GM23338 (cell line): ENCODE data around the gene PALLD. TPM values are rescaled to one million over a fixed set of nuclear protein-coding genes. Genes with fewer than 3 reads are reported as not detected.

Experiments used
- ATAC-seq: fragments of 200-7000 bp; cut with Tn5 transposase; 3 replicates; pipeline ENCODE4 v1.9.1; 2020
- DNase-seq: peaks from one replicate; pipeline ENCODE4 v3.0.0-alpha.2; 2015; ENCODE audit warnings: low spot score
- H2AFZ ChIP-seq: fragments of 200-600 bp; sonication (generic); 2 replicates; pipeline ENCODE4 v1.8.0; 2016; ENCODE audit warnings: antibody characterized with exemption, mild to moderate bottlenecking, moderate library complexity
- H3F3A ChIP-seq: fragments of 200-600 bp; sonication (generic); replicated peaks from 2 replicates; pipeline ENCODE4 v1.8.0; 2017; ENCODE audit warnings: antibody characterized with exemption, mixed run types, low read depth
- H3K27ac ChIP-seq: fragments of 200-600 bp; sonication (generic); 2 replicates; pipeline ENCODE4 v1.6.1; 2016; ENCODE audit warnings: low read depth
- H3K27me3 ChIP-seq: fragments of 200-600 bp; sonication (generic); 2 replicates; pipeline ENCODE4 v1.8.0; 2016; ENCODE audit warnings: mild to moderate bottlenecking, mixed run types, moderate library complexity; ENCODE audit not compliant: insufficient read depth
- H3K36me3 ChIP-seq: fragments of 200-600 bp; sonication (generic); 2 replicates; pipeline ENCODE4 v1.8.0; 2016; ENCODE audit warnings: mild to moderate bottlenecking; ENCODE audit not compliant: insufficient read depth
- H3K4me1 ChIP-seq: fragments of 200-600 bp; sonication (generic); 2 replicates; pipeline ENCODE4 v1.8.0; 2016; ENCODE audit warnings: mild to moderate bottlenecking, moderate library complexity; ENCODE audit not compliant: insufficient read depth
- H3K4me2 ChIP-seq: fragments of 200-600 bp; sonication (generic); 2 replicates; pipeline ENCODE4 v1.7.1; 2017; ENCODE audit warnings: mixed run types
- H3K4me3 ChIP-seq: fragments of 200-600 bp; sonication (generic); 2 replicates; pipeline ENCODE4 v1.6.1; 2016; ENCODE audit warnings: mixed run types
- H3K79me2 ChIP-seq: fragments of 200-600 bp; sonication (generic); replicated peaks from 2 replicates; pipeline ENCODE4 v1.8.0; 2017; ENCODE audit warnings: mild to moderate bottlenecking; ENCODE audit not compliant: insufficient read depth
- H3K9me2 ChIP-seq: fragments of 200-600 bp; sonication (generic); 2 replicates; pipeline ENCODE4 v1.8.0; 2017; ENCODE audit not compliant: insufficient read depth
- H4K20me1 ChIP-seq: fragments of 200-600 bp; sonication (generic); replicated peaks from 2 replicates; pipeline ENCODE4 v1.8.0; 2017; ENCODE audit warnings: mild to moderate bottlenecking; ENCODE audit not compliant: insufficient read depth
- H3K27ac Mint-ChIP-seq: 2 replicates; pipeline ENCODE4 v1.8.0; 2020; ENCODE audit warnings: inconsistent platforms, mild to moderate bottlenecking, moderate library complexity, mixed read lengths
- H3K27me3 Mint-ChIP-seq: 3 replicates; pipeline ENCODE4 v1.8.0; 2022; ENCODE audit warnings: low read depth, mild to moderate bottlenecking, moderate library complexity, mixed read lengths, inconsistent platforms; ENCODE audit not compliant: insufficient read depth, poor library complexity
- H3K36me3 Mint-ChIP-seq: 3 replicates; pipeline ENCODE4 v1.8.0; 2021; ENCODE audit warnings: low read depth, mild to moderate bottlenecking, inconsistent platforms, moderate library complexity, mixed read lengths
- H3K4me1 Mint-ChIP-seq: 3 replicates; pipeline ENCODE4 v1.8.0; 2020; ENCODE audit warnings: mild to moderate bottlenecking, inconsistent platforms, mixed read lengths
- H3K4me3 Mint-ChIP-seq: 3 replicates; pipeline ENCODE4 v1.8.0; 2021; ENCODE audit warnings: moderate library complexity, mild to moderate bottlenecking, inconsistent platforms, mixed read lengths
- H3K9me3 Mint-ChIP-seq: 3 replicates; pipeline ENCODE4 v1.8.0; 2020; ENCODE audit warnings: moderate library complexity, mild to moderate bottlenecking, inconsistent platforms, mixed read lengths
- CREB1 ChIP-seq: fragments of 250-450 bp; sonication (Bioruptor Pico); IDR thresholded peaks from 2 replicates; pipeline ENCODE4 v1.5.0; 2020; ENCODE audit warnings: low read depth, mild to moderate bottlenecking, moderate library complexity
- CTCF ChIP-seq, 2 experiments: fragments of 200-600 bp in 1 of 2; sonication (generic) in 1 of 2; conservative IDR thresholded peaks; 2 replicates each; pipeline versions ENCODE4 v1.5.1 to v1.6.1; 2016 to 2017; ENCODE audit warnings: antibody characterized with exemption in 2 of 2, low read depth in 2 of 2, mild to moderate bottlenecking in 2 of 2, moderate library complexity in 1 of 2
- ETS1 ChIP-seq: IDR thresholded peaks from 2 replicates; pipeline ENCODE4 v1.6.1; 2016; ENCODE audit warnings: antibody characterized with exemption
- EZH2 ChIP-seq: fragments of 200-600 bp; sonication (generic); IDR thresholded peaks from one replicate; pipeline ENCODE4 v1.8.0; 2017; ENCODE audit warnings: antibody characterized with exemption, mild to moderate bottlenecking, low read depth; ENCODE audit not compliant: unreplicated experiment
- EZH2phosphoT487 ChIP-seq: fragments of 200-600 bp; sonication (generic); IDR thresholded peaks from one replicate; pipeline ENCODE4 v1.8.1; 2018; ENCODE audit warnings: antibody characterized with exemption; ENCODE audit not compliant: unreplicated experiment
- JUNB ChIP-seq: IDR thresholded peaks from one replicate; pipeline ENCODE4 v1.6.1; 2016; ENCODE audit warnings: antibody characterized with exemption; ENCODE audit not compliant: unreplicated experiment
- NANOG ChIP-seq: IDR thresholded peaks from 2 replicates; pipeline ENCODE4 v1.6.1; 2016; ENCODE audit warnings: antibody characterized with exemption, borderline replicate concordance
- POLR2AphosphoS5 ChIP-seq: IDR thresholded peaks from 2 replicates; pipeline ENCODE4 v1.6.1; 2016; ENCODE audit warnings: antibody characterized with exemption, low read depth
- REST ChIP-seq: IDR thresholded peaks from one replicate; pipeline ENCODE4 v1.6.1; 2018; ENCODE audit warnings: antibody characterized with exemption; ENCODE audit not compliant: unreplicated experiment
- STAT1 ChIP-seq: IDR thresholded peaks from one replicate; pipeline ENCODE4 v1.6.1; 2016; ENCODE audit warnings: antibody characterized with exemption; ENCODE audit not compliant: unreplicated experiment
- ZNF114 ChIP-seq: fragments of 250-450 bp; sonication (Bioruptor Pico); IDR thresholded peaks from 2 replicates; pipeline ENCODE4 v1.5.0; 2020; ENCODE audit warnings: mild to moderate bottlenecking, moderate library complexity
- ZNF331 ChIP-seq: fragments of 250-450 bp; sonication (Bioruptor Pico); IDR thresholded peaks from 2 replicates; pipeline ENCODE4 v1.5.0; 2020; ENCODE audit warnings: low read depth, mild to moderate bottlenecking, moderate library complexity
- ZNF462 ChIP-seq: fragments of 250-450 bp; sonication (Bioruptor Pico); IDR thresholded peaks from 2 replicates; pipeline ENCODE4 v1.5.0; 2020; ENCODE audit warnings: mild to moderate bottlenecking, moderate library complexity
- polyA plus RNA-seq: library from polyadenylated mRNA; unstranded; fragments of >200 nt; fragmentation: Nextera tagmentation; extraction: Ambion mirVana; gene quantifications from 2 replicates; pipeline ENCODE4 v1.2.1, GENCODE V29; 2016
- total RNA-seq: library from RNA; depleted of rRNA; stranded (reverse); fragments of >200 nt; shearing (Covaris generic); gene quantifications from 2 replicates; pipeline ENCODE4 v1.2.3, GENCODE V29; 2014

Gene PALLD
- total and polyA plus RNA-seq, 2 experiments from 2014 or later, result 13.1 to 30.2 TPM

- no peak for ATAC-seq
Measured at GRCh38 chr4:168519576-168519975, 22.7 kb downstream of the PALLD start.

More at GRCh38 chr4:168519576-168519975, 22.7 kb downstream of the PALLD start:
- H3K4me2 ChIP-seq, result no peak overlapping the region
- no peaks in the 10 kb centered on the region for H3K36me3 ChIP-seq
- Mint-ChIP-seq H3K4me3 (no peak overlapping the region), H3K27me3 (peaks cover 1% of the 10 kb centered on the region), H3K9me3 (no peaks in the 10 kb centered on the region), H3K36me3 (no peaks in the 10 kb centered on the region), H3K27ac (no peak overlapping the region), H3K4me1 (peaks cover 4% of the 10 kb centered on the region; the same call in 2 of the 3 replicates)
- H4K20me1 ChIP-seq, result no peaks in the 10 kb centered on the region
- H3F3A ChIP-seq, result no peaks in the 10 kb centered on the region
- no peak overlapping the region for H3K4me3 ChIP-seq
- H3K4me1 ChIP-seq, result no peaks in the 10 kb centered on the region
- no peak overlapping the region for H3K27ac ChIP-seq
- no peaks in the 10 kb centered on the region for H3K27me3 ChIP-seq
- H2AFZ ChIP-seq, result no peak overlapping the region
- no peak for TF ChIP-seq ZNF331 (CRISPR knock-in tag)
- TF ChIP-seq ZNF462 (CRISPR knock-in tag), result no peak
- TF ChIP-seq CTCF (conservative IDR thresholded peaks at IDR 0.05; ENCODE audit: low read depth in 2 of 2), result no peak
- no peak for TF ChIP-seq ZNF114 (CRISPR knock-in tag)
- TF ChIP-seq EZH2phosphoT487, result no peak
- no peak for TF ChIP-seq REST
- no peak for TF ChIP-seq STAT1
- TF ChIP-seq CREB1 (CRISPR knock-in tag), result no peak
- no peak for TF ChIP-seq ETS1
- TF ChIP-seq NANOG, result no peak
- no peak for TF ChIP-seq POLR2AphosphoS5
- TF ChIP-seq JUNB, result no peak
- no peak for TF ChIP-seq EZH2
- no peaks in the 10 kb centered on the region for H3K79me2 ChIP-seq
- DNase-seq, result no peak
- H3K9me2 ChIP-seq, result peaks cover 5% of the 10 kb centered on the region; the same call in 1 of the 2 replicates
